CD4-positive, CD25-positive, alpha-beta regulatory T cell (primary cell): ENCODE results near the gene TCF4. TPM values are rescaled to one million over a fixed set of nuclear protein-coding genes. Genes with fewer than 3 reads are reported as not detected.

ENCODE experiments used
- ATAC-seq, 2 donors: fragments of 150-1000 bp; cut with Tn5 transposase; one replicate each; pipeline ENCODE4 v1.10.0; 2021; ENCODE audit warnings: low read depth in 2 of 2, moderate number of reproducible peaks in 2 of 2, moderate library complexity in 1 of 2
- DNase-seq, 3 donors: peaks; one replicate each; pipeline versions ENCODE4 v3.0.0 to v3.0.0-alpha.2; 2012 to 2022; ENCODE audit warnings: mixed read lengths in 1 of 3
- H3K27ac ChIP-seq: one replicate; pipeline ENCODE4 v1.7.0; 2013; ENCODE audit warnings: mild to moderate bottlenecking, low read length; ENCODE audit not compliant: insufficient read depth, poor library complexity, severe bottlenecking
- H3K27me3 ChIP-seq: one replicate; pipeline ENCODE4 v1.7.0; 2013; ENCODE audit warnings: low read length; ENCODE audit not compliant: control insufficient read depth, insufficient read depth
- H3K36me3 ChIP-seq: one replicate; pipeline ENCODE4 v1.7.0; 2013; ENCODE audit warnings: mild to moderate bottlenecking, low read length, moderate library complexity; ENCODE audit not compliant: control insufficient read depth, insufficient read depth
- H3K4me1 ChIP-seq: 2 replicates; pipeline ENCODE4 v1.7.0; 2013; ENCODE audit warnings: mild to moderate bottlenecking, low read length; ENCODE audit not compliant: insufficient read depth, control insufficient read depth, poor library complexity, severe bottlenecking
- H3K4me3 ChIP-seq: one replicate; pipeline ENCODE4 v1.7.0; 2013; ENCODE audit warnings: low read depth, mild to moderate bottlenecking, low read length, moderate library complexity
- H3K9me3 ChIP-seq, 2 experiments: 1 replicate in 1 of 2; 2 replicates in 1 of 2; pipeline ENCODE4 v1.7.0; 2013; ENCODE audit warnings: low read length in 2 of 2, mild to moderate bottlenecking in 1 of 2, moderate library complexity in 1 of 2; ENCODE audit not compliant: control insufficient read depth in 2 of 2
- H3K27ac Mint-ChIP-seq, 3 donors: one replicate each; pipeline ENCODE4 v1.8.0; 2020 to 2022; ENCODE audit warnings: mild to moderate bottlenecking in 3 of 3, mixed read lengths in 3 of 3, moderate library complexity in 2 of 3
- H3K27me3 Mint-ChIP-seq: one replicate; pipeline ENCODE4 v1.8.0; 2022; ENCODE audit warnings: mild to moderate bottlenecking, mixed read lengths
- H3K36me3 Mint-ChIP-seq: one replicate; pipeline ENCODE4 v1.8.0; 2020; ENCODE audit warnings: mixed read lengths
- H3K4me1 Mint-ChIP-seq, 4 donors: one replicate each; pipeline ENCODE4 v1.8.0; 2020 to 2022; ENCODE audit warnings: mixed read lengths in 4 of 4, mild to moderate bottlenecking in 1 of 4
- H3K4me3 Mint-ChIP-seq, 4 donors: one replicate each; pipeline ENCODE4 v1.8.0; 2020 to 2022; ENCODE audit warnings: mild to moderate bottlenecking in 4 of 4, mixed read lengths in 4 of 4, moderate library complexity in 3 of 4
- H3K9me3 Mint-ChIP-seq, 7 donors: one replicate each; pipeline ENCODE4 v1.8.0; 2020 to 2022; ENCODE audit warnings: mixed read lengths in 7 of 7, mild to moderate bottlenecking in 3 of 7, moderate library complexity in 2 of 7
- polyA plus RNA-seq, 4 donors: library from polyadenylated mRNA; unstranded; fragments of 300-500 nt; fragmentation: Illumina TruSeq; gene quantifications; one replicate each; pipeline ENCODE4 v1.2.3, GENCODE V29; 2021
- total RNA-seq: library from RNA; stranded (reverse); gene quantifications from one replicate; pipeline ENCODE4 v1.2.3, GENCODE V29; 2022

The TCF4 gene
- total and polyA plus RNA-seq, 5 donors from 2014 or later = 0.06 to 2.4 (median 0.92) TPM

GRCh38 chr18:55522011-55522410 lies 66.0 kb downstream of the TCF4 start:
- Mint-ChIP-seq H3K27me3 (no peaks in the 10 kb centered on the region), H3K36me3 (no peaks in the 10 kb centered on the region), H3K9me3 (peaks cover 0 to 7% (median 0%) of the 10 kb centered on the region in 7 donors), H3K27ac (no peak overlapping the region), H3K4me3 (no peak overlapping the region), H3K4me1 (no peaks in the 10 kb centered on the region)
- H3K9me3 ChIP-seq = no peaks in the 10 kb centered on the region
- no peaks in the 10 kb centered on the region for H3K4me1 ChIP-seq
- no peaks in the 10 kb centered on the region for H3K36me3 ChIP-seq
- H3K27me3 ChIP-seq = no peaks in the 10 kb centered on the region
- H3K4me3 ChIP-seq = no peak overlapping the region
- ATAC-seq = no peak
- no peak overlapping the region for H3K27ac ChIP-seq
- peak in 1 of 3 donors; percentile 15 for DNase-seq

DNA sequence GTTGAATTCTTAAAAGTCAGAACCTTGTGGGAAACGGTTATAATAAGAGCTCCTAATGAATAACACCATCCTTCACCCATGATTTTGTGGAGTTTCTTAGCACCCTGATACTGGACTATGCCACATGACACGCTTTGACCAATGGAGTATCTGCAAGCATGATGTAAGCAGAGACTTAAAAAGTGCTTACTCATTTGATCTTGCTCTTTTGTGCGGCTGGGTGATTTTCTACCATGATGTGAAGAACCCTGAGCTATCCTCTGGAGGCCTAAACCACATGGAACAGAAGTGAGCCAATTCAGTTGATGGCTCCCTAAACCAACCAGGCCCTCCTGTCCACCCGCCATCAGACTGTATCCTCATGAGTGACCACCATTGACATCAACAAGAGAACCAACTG lies 70.9 kb downstream of the TCF4 start:
- H3K36me3 ChIP-seq = no peaks in the 10 kb centered on the region
- no peak overlapping the region for H3K4me3 ChIP-seq
- Mint-ChIP-seq H3K4me3 (no peak overlapping the region), H3K36me3 (no peaks in the 10 kb centered on the region), H3K27ac (no peak overlapping the region), H3K4me1 (no peaks in the 10 kb centered on the region), H3K27me3 (no peaks in the 10 kb centered on the region), H3K9me3 (peaks cover 0 to 4% (median 0%) of the 10 kb centered on the region in 7 donors)
- no peak overlapping the region for H3K27ac ChIP-seq
- ATAC-seq = no peak
- no peak for DNase-seq
- H3K4me1 ChIP-seq = no peaks in the 10 kb centered on the region
- no peaks in the 10 kb centered on the region for H3K27me3 ChIP-seq
- no peaks in the 10 kb centered on the region for H3K9me3 ChIP-seq

DNA sequence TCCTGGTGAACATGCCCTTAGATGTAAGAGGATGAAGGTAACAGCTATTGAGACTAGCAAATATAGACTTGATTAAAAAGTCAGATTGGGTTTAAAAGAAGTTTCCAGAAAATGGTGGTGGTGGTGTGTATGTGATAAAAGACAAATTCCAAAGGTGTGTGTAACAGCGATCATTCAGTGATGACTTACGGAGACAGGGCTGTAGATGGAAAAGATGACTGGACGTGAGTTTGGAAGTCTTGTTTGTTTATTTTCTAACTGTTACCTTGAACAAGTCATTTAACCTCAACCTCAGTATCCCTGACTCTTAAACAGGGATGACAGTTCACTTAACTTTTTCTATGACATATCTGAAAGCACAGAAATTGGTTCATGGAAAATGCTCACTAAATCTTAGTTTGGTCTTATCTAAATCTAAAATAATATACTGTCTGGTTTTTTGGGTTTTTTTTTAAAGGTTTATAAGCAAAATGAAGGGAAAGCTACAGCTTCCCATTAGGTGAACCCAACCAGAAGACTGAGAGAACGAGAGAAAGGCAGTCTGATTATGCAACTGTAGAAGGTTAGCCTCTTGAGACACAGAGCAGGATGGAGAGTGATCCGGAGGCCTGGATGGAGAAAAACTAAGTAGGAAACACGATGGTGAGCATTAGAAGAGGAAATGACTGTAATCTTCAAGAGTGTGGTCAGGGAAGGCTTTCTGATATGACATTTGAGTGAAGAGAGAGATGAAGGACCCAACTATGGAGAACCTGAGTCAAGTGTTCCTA lies 71.9 kb downstream of the TCF4 start:
- Histone ChIP-seq H3K4me1 (no peaks in the 10 kb centered on the region), H3K4me3 (no peak overlapping the region), H3K27ac (no peak overlapping the region), H3K9me3 (no peaks in the 10 kb centered on the region), H3K27me3 (no peaks in the 10 kb centered on the region), H3K36me3 (no peaks in the 10 kb centered on the region)
- Mint-ChIP-seq H3K4me3 (no peak overlapping the region), H3K36me3 (no peaks in the 10 kb centered on the region), H3K27ac (no peak overlapping the region), H3K27me3 (no peaks in the 10 kb centered on the region), H3K9me3 (peaks cover 0 to 4% (median 0%) of the 10 kb centered on the region in 7 donors), H3K4me1 (no peaks in the 10 kb centered on the region)
- ATAC-seq (no peak), DNase-seq (no peak)

- Histone ChIP-seq H3K4me1 (no peaks in the 10 kb centered on the region), H3K27me3 (no peaks in the 10 kb centered on the region), H3K36me3 (no peaks in the 10 kb centered on the region), H3K4me3 (no peak overlapping the region), H3K27ac (no peak overlapping the region), H3K9me3 (no peaks in the 10 kb centered on the region)
- Mint-ChIP-seq H3K9me3 (peaks cover 0 to 4% (median 0%) of the 10 kb centered on the region in 7 donors), H3K4me1 (no peaks in the 10 kb centered on the region), H3K27ac (no peak overlapping the region), H3K4me3 (no peak overlapping the region), H3K36me3 (no peaks in the 10 kb centered on the region), H3K27me3 (no peaks in the 10 kb centered on the region)
- DNase-seq (no peak), ATAC-seq (no peak)
Observed at GRCh38 chr18:55515214-55515613, 72.8 kb downstream of the TCF4 start.

DNA sequence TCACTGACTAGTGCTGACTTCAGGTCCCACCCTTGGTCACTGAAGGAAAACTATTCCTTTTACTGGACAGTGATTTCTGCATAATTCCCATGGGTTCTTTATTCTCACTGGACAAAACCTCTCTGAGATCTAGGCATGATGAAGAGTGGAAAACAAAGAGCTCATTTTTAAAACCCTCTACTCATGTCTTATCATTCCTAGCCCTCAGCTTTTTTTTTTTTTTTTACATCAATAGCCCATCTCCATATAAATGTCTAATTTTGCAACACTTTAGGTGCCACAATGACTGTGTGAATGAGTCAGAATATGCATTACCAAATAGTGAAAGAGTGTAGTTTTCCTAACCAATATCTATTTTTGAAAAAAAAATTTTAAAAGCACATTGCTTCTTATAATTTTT lies 74.8 kb downstream of the TCF4 start:
- no peak for ATAC-seq
- no peaks in the 10 kb centered on the region for H3K27me3 Mint-ChIP-seq
- H3K9me3 Mint-ChIP-seq = peaks cover 0 to 2% (median 0%) of the 10 kb centered on the region in 7 donors

DNA sequence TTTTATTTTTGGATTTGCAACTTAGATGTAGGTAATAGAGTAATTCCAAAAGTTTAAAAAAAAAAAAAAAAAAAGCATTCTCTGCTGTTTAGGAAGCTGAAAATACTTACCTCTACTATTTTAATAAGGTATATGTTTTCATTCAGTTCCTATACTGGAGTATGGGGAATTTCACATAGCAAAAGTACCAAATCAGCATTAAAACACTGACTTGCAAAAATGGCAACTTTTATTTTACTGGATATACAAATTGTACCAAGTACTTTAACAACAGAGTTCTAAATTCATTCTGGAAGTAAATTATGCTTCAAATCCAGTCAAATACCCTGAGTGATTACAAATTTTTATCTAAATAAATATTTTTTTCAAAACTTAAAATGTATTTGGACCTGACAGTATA lies 76.7 kb downstream of the TCF4 start:
- no peak for ATAC-seq
- no peak overlapping the region for H3K27ac ChIP-seq
- H3K4me1 Mint-ChIP-seq = no peaks in the 10 kb centered on the region
- H3K9me3 Mint-ChIP-seq = peaks cover 0 to 1% (median 0%) of the 10 kb centered on the region in 7 donors
- no peaks in the 10 kb centered on the region for H3K27me3 Mint-ChIP-seq
- no peaks in the 10 kb centered on the region for H3K27me3 ChIP-seq
- H3K4me3 Mint-ChIP-seq = peak overlapping the region in 1 of 4 donors; percentile 3
- H3K4me3 ChIP-seq = no peak overlapping the region
- H3K36me3 Mint-ChIP-seq = no peaks in the 10 kb centered on the region
- no peak overlapping the region for H3K27ac Mint-ChIP-seq
- H3K4me1 ChIP-seq = no peaks in the 10 kb centered on the region
- H3K36me3 ChIP-seq = no peaks in the 10 kb centered on the region
- no peak for DNase-seq
- H3K9me3 ChIP-seq = no peaks in the 10 kb centered on the region

More for the DNA sequence above, 74.8 kb downstream of the TCF4 start:
- no peak overlapping the region for H3K27ac ChIP-seq
- H3K4me3 ChIP-seq = no peak overlapping the region
- Mint-ChIP-seq H3K4me1 (no peaks in the 10 kb centered on the region), H3K36me3 (no peaks in the 10 kb centered on the region), H3K27ac (no peak overlapping the region), H3K4me3 (no peak overlapping the region)
- H3K9me3 ChIP-seq = no peaks in the 10 kb centered on the region
- no peak for DNase-seq
- H3K4me1 ChIP-seq = no peaks in the 10 kb centered on the region
- no peaks in the 10 kb centered on the region for H3K36me3 ChIP-seq
- H3K27me3 ChIP-seq = no peaks in the 10 kb centered on the region

DNA sequence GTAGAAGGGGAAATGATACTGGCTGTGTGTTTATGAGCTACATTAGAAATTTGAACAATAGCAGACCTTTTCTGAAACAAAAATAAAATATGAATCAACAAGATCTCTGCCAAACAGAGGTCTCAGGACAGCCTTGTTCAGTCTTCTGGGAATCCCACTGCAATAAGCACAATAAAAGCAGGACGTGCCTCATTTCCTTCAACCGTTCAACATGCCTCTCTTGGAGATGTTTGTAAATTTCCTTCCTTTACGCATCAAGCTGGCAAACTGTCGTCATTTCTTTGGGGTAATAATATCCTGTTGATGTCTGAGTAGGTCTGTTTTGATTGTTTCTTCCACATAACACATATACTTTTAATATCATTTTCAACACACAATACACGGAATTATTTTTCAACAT lies 77.2 kb downstream of the TCF4 start:
- Mint-ChIP-seq H3K4me3 (peak overlapping the region in 1 of 4 donors; percentile 3), H3K27me3 (no peaks in the 10 kb centered on the region), H3K9me3 (peaks cover 0 to 1% (median 0%) of the 10 kb centered on the region in 7 donors), H3K36me3 (no peaks in the 10 kb centered on the region), H3K4me1 (no peaks in the 10 kb centered on the region), H3K27ac (no peak overlapping the region)
- no peak for ATAC-seq
- H3K27me3 ChIP-seq = no peaks in the 10 kb centered on the region
- H3K36me3 ChIP-seq = no peaks in the 10 kb centered on the region
- H3K9me3 ChIP-seq = no peaks in the 10 kb centered on the region
- H3K4me3 ChIP-seq = peak overlapping the region; percentile 9
- H3K27ac ChIP-seq = no peak overlapping the region
- DNase-seq = no peak
- H3K4me1 ChIP-seq = no peaks in the 10 kb centered on the region
